HG02798 (cell line): ENCODE measurements around the gene SESN3.
"Not testable (repeated sequence)": the region's sequence is repeated elsewhere in the genome, so short reads cannot be mapped to it uniquely, and the experiment has no call there.

Experiments
- ATAC-seq: cut with Tn5 transposase; IDR thresholded peaks from one replicate; pipeline ENCODE4 v1.9.1; 2021; ENCODE audit warnings: mild to moderate bottlenecking; ENCODE audit not compliant: unreplicated experiment, poor library complexity

The SESN3 gene, protein sequence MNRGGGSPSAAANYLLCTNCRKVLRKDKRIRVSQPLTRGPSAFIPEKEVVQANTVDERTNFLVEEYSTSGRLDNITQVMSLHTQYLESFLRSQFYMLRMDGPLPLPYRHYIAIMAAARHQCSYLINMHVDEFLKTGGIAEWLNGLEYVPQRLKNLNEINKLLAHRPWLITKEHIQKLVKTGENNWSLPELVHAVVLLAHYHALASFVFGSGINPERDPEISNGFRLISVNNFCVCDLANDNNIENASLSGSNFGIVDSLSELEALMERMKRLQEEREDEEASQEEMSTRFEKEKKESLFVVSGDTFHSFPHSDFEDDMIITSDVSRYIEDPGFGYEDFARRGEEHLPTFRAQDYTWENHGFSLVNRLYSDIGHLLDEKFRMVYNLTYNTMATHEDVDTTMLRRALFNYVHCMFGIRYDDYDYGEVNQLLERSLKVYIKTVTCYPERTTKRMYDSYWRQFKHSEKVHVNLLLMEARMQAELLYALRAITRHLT

DNA sequence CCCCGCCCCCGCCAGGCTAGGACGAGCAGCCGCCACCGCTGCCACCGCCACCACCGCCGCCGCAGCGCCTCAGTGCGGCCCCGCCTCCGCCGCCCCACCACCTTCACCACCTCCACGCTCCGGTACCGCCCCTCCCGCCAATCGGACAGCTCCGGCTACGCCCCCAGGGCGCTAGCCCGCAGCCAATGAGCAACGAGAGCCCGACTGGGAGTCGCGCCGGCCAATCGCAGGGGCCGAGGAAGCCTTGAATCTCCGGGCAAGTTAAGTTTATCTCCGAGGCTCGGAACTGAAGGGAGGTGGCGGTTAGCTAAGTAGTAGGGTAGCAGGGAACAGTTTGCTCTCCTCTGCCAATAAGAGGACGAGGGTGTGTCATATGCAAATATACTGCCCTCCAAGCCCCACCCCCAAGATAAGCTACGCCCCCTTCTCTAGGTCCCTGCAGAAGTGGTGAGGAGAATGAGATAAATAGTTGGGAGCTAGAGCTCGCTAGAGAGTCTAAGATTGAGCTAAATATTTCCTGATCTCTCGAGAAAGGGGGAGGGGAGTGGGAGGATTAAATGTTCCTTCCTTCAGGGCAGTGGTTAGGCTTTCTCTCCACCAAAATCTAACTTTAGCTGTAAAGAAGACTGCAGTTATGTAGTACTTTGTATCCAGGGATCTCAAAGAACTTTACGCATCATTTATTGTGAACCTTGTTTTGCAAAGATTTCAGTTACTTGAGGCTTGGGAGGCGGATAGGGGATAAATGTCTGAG is at the start of gene SESN3:
Gene SESN3 (minus strand): TSS at position 76 of the 754 bp plus-strand sequence. CDS start 342 bp downstream, outside the sequence.
- ATAC-seq = peak; percentile 97

DNA sequence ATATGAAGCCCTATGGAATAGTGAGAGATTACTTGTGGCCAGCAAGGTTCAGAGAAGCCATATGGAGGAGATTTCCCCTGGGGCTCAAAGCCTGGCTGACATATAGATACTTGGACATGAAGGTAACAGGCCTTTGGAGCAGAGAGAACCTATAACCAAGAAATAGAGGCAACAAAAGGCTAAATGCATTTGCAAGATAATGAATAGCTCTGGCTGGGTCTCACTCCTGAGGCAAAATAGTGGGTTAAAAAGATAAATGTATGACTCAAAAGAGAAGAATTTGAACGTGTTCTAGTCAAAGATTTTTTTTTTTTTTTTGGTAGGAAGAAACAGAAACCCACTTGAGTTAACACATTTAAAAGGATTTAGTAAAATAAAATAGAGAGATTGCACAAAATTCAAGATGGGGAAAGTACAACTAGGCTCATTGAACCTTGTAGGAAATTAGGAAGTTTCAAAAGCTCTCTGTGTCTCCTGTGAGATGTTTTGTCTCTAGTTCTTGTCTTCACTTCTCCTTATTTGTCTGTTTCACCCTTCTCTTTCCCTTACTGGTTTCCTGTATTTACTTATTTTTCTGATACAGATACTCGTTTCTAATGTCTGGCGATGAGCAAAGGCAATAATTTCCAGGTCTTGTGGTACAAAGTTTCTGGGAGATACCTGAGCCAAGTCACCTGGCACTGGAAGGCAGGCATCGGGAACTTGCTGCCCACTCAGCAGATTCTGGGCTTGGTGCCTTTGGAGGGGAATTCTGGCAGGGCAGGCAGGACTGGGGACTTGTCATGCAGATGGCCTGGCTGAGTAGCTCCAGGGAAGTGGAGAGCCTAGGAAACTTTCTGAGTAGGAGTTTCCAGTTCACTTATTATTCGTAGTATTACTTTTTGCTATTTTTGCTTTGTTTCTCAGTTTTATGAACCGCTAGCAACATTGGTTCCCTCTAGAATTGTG is 49.2 kb upstream of the SESN3 start:
- no peak for ATAC-seq

DNA sequence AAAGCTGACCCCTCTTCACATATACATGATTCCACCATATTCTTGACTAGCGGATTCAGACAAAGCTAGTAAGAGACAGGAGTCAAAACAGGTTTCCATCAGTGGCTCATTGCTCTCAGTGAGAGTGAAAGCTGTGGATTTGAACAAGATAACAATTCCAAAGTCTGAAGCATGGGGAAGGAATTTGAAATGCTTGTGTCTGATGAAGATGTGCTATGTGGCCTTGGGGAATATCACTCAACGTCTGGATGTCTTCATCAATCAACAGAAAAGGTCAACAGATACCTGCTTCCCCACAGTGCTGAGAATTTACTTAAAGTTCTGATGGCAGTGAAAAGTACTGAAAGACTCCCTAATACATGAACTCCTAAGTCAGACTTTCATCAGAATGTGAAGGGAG is 46.9 kb upstream of the SESN3 start:
- no peak for ATAC-seq

DNA sequence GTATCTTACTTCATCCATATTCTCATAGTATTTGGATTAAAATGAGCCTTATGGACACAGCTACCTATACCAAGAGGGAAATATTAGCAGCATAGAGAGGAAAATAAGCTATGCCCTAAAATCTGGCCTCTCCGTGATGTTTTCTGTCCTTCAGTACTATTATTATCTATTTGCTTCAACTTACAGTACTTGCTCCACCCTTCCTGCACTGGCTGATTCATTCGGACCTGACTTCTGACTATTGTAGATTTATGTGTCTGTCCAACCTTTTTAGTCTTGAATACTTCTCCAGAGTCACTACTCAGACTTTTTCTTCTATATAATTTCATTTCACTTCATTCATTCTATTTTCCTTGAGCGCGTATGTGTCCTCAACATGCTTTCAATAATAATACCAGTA is 45.1 kb upstream of the SESN3 start:
- ATAC-seq = no peak

DNA sequence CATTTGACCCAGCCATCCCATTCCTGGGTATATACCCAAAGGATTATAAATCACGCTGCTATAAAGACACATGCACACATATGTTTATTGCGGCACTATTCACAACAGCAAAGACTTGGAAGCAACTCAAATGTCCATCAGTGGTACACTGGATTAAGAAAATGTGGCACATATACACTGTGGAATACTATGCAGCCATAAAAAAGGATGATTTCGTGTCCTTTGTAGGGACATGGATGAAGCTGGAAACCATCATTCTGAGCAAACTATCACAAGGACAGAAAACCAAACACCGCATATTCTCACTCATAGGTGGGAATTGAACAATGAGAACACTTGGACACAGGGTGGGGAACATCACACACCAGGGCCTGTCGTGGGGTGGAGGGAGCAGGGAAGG is 42.6 kb upstream of the SESN3 start:
- ATAC-seq = not testable (repeated sequence)

DNA sequence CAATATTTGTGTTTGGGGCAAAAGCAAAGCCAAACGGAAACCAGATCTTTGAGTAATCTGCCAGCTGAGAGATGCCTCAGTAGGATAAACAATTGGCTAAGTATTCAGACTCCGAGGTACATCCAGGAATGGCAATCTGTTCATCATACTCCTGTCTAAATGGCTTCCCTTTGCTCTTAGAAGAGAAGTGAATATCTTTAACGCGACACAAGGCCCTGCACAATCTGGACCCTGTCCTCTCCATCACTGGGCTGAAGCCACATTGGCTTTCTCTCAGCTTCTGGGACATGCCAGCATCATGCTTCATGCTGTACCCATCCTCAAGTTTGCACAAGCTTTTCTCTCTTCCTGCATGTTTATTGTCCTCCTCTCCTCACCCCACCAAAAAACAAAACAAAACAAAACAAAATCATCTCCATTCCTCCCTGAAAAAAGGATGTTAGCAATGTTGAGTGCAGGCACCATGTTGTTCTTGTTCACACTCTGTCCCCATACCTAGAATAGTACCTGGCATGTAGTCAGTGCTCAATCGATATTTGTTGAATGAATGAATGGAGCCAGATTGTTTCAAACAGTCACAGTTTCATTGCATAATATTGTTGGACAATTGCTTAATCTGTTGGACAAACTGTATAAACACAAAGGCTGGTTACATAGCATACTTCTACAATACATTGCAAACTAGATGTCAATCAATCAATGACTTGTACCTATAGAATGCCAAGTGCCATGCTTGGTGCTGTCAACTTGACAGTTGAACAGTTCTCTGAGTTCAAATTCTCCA is 38.2 kb upstream of the SESN3 start:
- ATAC-seq = no peak

DNA sequence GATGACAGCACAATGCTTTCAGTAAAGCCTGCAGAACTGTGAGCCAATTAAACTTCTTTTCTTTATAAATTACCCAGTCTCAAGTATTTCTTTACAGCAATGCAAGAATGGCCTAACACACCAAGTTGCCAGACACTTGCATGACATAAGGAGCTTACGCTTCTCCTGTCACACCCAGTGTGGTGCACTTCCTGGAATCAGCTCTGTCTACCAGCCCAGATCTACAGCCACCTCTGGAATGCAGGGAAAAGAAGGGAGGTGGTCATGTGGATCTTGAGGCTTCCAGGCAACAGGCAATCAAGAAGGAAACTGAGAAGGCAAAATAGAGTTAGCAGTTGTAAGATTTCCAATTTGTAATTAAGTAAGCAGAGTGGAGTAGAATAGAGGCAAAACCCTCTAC is 37.4 kb upstream of the SESN3 start:
- no peak for ATAC-seq

DNA sequence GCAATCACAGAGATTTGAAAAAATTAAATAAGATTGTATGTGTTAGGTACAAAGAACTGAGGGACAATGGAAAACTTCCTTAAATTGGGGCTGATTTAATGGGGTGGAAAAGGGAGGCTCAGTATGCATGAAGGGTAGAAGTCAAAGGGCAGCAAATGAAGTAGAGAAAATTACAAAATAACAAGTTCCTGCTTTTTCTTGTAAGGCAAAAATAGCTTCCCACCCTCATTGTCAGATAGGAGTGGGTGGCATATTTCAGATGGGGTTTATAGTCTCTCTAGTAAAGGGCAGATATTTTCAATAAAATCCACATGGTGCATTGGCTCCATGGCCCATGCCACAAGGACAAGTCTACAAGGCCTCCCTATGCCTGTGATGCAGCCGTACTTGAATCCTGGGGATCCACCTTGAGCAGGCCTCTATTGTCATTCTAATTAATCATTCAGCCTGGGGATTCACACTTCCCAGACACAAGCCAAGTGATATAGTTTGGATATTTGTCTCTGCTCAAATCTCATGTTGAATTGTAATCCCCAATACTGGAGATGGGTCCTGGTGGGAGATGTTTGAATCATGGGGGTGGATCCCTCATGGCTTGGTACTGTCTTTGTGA is 36.7 kb upstream of the SESN3 start:
- ATAC-seq = no peak

DNA sequence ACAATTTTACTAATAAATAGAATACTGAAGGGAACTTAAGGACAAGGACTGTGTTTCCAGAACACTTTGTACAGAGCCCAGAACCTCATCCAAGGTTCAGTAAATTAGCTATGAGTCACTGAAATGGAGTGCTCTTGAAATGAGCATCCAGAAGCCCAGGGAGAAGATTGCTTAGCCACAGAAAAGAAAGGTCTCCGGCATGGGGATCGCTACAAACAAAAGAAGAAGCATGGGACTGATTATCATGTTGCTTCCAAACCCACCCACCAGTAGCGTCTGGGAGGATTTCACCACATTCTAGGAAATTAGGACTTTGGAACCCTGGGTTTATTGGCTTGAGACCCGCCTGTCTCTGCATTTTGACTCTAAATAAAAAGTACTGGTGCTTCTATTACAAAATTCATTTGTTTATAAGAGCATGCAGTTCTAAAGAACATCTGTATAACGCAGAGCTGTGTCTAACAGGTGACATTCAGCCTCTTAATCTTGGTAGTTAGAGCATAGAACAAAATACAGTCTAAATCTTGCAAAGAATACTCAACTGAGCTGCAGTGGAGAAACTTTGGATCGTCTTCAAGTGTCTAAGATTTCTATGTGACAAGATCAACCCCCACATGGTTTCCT is 35.9 kb upstream of the SESN3 start:
- ATAC-seq = no peak

DNA sequence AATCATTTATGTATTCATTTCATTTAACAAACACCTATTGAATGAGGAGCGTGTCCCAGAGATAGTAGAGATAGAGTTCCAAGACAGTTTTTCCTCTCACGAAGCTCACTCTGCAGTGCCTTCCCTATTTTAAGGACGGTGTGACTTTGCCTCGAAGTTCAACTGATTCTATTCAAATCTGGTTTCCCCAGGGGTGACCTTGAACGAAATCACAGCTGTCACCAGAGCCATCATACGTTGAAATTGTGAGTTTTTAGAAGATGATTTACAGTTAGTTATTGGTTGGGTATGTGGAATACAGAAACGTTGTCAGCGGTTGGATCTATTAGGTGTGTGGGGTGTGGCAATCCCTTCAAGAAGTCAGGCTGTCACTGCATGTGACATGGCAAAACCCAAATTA is 33.9 kb upstream of the SESN3 start:
- ATAC-seq = no peak

DNA sequence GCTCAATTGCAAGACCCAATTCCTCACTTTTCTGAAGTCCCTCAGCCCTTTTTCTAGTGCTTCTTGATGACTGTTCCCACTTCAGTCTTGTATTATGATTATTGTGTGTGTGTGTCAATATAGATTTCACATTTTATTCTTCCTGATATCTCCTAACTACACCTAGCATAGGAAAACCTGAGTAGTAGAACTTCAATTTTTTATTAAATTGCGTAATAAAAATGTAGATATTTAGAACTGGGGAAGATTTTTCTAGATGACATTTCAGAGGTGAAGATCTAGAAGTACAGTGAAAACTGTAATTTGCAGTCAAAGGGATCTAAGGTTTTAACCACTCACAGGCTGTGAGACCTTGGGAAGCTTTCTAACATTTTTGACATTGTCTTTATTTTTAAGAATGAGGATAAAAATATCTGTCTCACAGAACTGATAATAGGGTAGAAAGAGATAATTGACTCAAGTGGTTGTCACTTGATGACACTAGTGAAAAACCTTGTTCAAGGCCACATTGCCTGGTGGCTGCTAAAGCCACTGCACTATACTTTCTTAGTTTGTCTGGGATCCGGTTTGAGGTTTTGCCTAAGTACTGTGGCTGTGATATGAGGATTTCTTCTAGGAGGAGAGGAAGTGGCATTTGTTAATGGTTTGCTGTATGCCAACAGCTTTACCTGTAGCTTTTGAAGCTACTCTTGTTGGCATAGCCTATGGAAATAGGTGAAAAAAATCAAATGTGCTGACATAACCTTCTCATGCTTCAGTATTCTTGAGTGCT is 32.2 kb upstream of the SESN3 start:
- no peak for ATAC-seq

DNA sequence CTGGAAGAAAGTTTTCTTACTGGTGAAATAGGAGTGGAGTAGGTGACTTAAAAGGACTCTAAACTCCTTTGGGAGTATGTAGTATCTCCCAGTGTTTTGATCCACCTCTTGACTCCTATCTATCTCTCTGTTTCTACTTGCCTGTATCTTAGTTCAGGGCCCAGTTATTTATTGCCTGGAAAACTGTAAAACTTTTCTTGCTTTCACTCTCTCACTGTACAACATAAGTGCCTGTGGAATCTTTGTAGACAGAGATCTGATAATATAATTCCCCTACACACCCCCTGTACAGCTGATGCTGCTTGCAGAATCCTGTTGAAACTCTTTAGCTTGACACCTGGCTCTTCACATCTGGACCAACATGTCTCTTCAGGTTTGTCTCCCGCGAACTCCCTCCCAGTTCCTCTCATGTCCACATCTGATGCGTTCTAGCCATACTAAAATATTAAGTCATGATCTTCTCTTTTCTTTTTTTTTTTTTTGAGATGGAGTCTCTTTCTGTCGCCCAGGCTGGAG is 26.5 kb upstream of the SESN3 start:
- no peak for ATAC-seq

DNA sequence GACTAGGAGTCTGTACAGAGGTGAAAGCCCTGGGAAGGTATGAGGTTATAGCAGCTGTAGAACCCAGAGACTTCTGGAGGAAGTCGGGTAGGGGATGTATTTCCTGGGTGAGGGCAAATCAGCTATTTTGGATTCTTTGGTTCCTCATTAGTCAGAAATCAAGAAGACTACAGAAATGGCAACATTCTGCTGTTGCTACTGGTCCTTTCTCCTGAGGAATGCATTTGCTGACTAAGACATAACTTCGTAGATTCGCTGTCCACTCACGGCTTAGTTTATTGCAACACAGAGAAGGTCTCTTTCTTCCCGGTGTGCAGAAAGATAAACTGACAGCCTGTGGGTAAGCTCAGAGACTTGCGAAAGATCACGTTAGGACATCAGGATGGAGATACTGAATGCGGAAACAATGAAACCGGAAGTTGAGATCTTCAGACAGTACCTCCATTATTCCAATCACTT is 25.3 kb upstream of the SESN3 start:
- ATAC-seq = no peak

DNA sequence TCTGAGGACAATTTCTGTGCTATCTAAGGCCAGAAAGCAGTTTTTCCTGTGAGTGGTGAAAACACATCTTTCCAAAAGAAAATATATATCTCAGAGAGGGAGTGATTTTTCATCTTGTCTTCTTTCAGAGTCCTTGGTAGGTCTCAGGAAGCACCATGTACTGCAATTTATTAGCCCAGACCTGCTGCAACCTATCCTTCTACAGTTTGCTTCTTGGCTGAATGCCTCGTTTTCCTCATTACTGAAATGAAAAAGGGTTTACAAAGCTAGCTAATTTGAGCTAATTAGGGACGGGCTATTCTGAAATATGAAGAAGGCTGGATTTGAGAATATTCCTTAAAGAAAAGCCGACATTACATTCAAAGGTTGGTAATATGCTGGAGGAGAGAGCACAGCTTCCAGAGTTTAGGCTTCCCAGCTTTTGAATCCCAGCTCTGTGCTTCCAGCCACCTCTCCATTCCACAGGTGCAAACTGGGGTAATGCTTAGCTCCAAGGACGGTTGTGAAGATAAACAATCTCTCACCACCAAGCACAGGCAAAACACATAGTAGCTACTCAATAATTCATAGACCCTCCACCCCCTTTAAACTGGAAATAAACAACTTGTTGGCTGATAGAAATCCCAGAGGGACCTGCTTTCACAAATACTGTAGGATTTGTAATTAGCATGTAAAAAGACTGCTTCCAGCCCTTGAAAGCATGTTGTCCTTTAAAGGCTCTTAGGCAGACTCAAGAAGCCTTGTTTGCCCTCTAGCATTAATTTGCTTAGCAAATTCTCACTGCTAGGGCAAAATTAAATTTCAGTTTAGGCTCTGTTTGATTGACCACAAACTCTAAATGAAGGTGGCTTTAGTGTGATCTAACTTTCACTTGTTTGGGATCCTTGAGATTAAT is 24.5 kb upstream of the SESN3 start:
- ATAC-seq = no peak

DNA sequence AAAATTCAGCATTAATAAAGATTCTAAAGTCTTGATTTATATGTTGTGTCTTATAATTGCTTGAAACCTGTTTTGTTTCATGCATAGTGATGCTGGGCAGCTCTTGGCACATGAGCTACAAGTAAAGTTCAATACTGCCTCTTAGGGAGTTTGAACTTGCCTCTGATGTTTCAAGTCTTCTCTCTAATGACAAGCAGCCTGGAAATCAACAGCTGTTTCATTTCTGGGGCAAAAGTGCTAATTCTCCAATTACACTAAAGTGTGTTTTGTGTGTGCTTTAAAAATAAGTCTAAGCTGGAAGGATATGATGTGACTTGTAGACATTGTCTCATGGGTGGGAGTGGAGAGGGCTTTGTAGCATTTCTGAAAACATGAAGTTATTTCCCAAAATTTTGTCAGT is 23.7 kb upstream of the SESN3 start:
- peak; percentile 18 for ATAC-seq

DNA sequence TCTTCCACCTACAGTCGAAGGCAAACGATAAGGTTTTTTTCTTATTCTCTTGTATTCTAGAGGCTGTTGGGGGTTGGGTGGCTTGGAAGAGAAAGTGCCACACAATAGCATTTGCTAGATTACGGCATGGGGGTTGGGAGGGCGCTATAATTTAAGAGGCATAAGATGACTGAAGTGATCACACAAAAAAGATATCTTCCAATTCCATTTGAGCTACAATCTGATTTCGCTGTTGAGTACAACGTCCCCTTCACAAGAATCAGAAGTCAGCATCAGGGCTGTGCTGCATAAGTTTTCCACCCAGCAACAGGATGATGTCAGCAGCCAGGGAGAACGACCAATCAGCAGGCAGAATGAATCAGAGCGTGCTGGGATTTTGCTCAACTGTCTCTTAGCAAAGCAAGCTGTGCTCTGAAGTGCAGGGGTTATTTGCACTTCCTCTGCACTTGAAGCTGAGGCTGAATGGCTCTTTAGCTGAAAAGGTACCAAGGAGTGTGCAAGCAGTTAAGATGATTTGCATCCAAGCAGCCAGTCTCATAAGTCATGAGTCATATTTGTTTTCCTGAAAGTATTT is 23.2 kb upstream of the SESN3 start:
- ATAC-seq = peak; percentile 99
